Right lobe of liver (tissue), 6 donors: ENCODE data around the gene KCNIP1. TPM values are rescaled to one million over a fixed set of nuclear protein-coding genes. Genes with fewer than 3 reads are reported as not detected.

Source experiments
- ATAC-seq, 4 donors: fragments of 200-7000 bp; cut with Tn5 transposase; one replicate each; pipeline ENCODE4 v1.9.1; 2020; ENCODE audit warnings: mild to moderate bottlenecking in 4 of 4, moderate library complexity in 4 of 4
- DNase-seq, 3 donors: peaks; one replicate each; pipeline ENCODE4 v3.0.0-alpha.2; 2020
- H3K27ac ChIP-seq, 3 donors: fragments of 200-600 bp; one replicate each; pipeline ENCODE4 v1.8.0; 2022
- H3K27me3 ChIP-seq, 2 donors: fragments of 200-600 bp; one replicate each; pipeline ENCODE4 v1.8.0; 2022
- H3K36me3 ChIP-seq, 4 donors: fragments of 200-600 bp; sonication (generic) in 1 of 4; one replicate each; pipeline versions ENCODE4 v1.5.1 to v1.8.0; 2017 to 2022; ENCODE audit warnings: control low read depth in 1 of 4
- H3K4me1 ChIP-seq, 4 donors: fragments of 200-600 bp; sonication (generic) in 1 of 4; one replicate each; pipeline versions ENCODE4 v1.5.1 to v1.8.0; 2017 to 2022; ENCODE audit warnings: control low read depth in 1 of 4
- H3K4me3 ChIP-seq, 3 donors: fragments of 200-600 bp; one replicate each; pipeline ENCODE4 v1.8.0; 2022
- H3K9me3 ChIP-seq, 4 donors: fragments of 200-600 bp; sonication (generic) in 1 of 4; one replicate each; pipeline versions ENCODE4 v1.5.1 to v1.8.0; 2017 to 2022; ENCODE audit warnings: control low read depth in 1 of 4
- POLR2A ChIP-seq: fragments of 450-650 bp; IDR thresholded peaks from one replicate; pipeline ENCODE4 v1.6.1; 2017; ENCODE audit warnings: antibody characterized with exemption, mild to moderate bottlenecking
- whole genome bisulfite sequencing: methylation state at CpG from one replicate; pipeline ENCODE4 v1.1.6; 2018; ENCODE audit warnings: low coverage, low lambda C conversion rate; ENCODE audit not compliant: insufficient coverage; ENCODE audit errors: missing lambda C conversion rate; 5-methylcytosine and 5-hydroxymethylcytosine counted together
- intact Hi-C, 2 donors: fragments of 100-400 bp; cut with DNase I; formaldehyde crosslinking; loops; one replicate each; pipeline versions ENCODE4 v1.11.2 to v1.14.1; 2022
- total RNA-seq, 6 experiments: library from RNA; depleted of rRNA in 2 of 6; stranded (reverse); fragments of >200 nt in 2 of 6; fragmentation: NEBNext Ultra II Directional in 3 of 6; extraction: Animal tissue kit (Norgen Biotek cat#: 25700) in 3 of 6; gene quantifications; one replicate each; pipeline versions ENCODE4 v1.1.0 to v1.2.4, GENCODE V29; 2016 to 2023
- TF ChIP-seq, protein P1 (sequence below), 4 donors: fragments of 200-600 bp in 3 of 4; fragments of 450-650 bp in 1 of 4; IDR thresholded peaks; one replicate each; pipeline versions ENCODE4 v1.5.1 to v1.8.0; 2016 to 2022; ENCODE audit warnings: antibody characterized with exemption in 4 of 4, mild to moderate bottlenecking in 2 of 4
- donor health status: DM: no; HTN: yes; CAD: no.
- donor health status: DM: no; HTN: no; CAD: no.
- donor health status: DM: no; HTN: no; CAD: no.
- donor health status: DM: no; HTN: yes; CAD: no.
- donor health status: DM: no; HTN: yes; CAD: no.

Gene KCNIP1
- total RNA-seq, 6 experiments from 2014 or later = 0.56 TPM; not detected in 5

DNA sequence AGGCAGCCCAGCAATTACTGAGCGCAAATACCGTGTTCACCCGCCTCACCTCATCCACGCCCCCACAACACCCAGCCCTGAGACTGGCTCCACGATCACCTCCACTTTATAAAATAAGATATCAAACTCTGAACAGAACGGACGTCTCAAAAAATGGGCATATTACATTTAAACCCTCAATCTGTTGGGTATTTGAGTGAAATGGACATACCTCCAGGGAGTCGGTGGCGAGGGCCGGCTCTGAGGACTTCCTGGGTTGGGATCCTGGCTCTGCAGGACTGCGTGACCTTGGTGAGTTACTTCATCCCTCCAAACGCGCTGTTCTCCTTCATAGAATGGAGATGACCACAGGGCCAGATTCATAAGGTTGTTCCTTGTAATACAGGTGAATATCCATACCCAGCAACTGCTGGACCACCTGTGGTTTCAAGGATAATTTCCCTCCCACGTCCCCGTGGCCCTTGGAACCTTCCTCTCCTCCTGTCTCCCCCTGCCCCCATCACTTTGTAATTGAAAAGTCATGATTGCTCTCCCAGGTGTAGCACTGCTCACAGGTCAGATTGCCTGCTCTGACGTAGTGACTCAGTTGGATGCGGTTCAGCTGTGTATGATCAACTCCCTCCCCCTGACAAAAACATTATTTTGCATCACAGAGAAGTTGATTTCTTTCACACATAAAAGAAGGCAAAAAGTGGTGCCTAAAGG, 135.6 kb downstream of the KCNIP1 start:
- Histone ChIP-seq H3K27me3 (no peaks in the 10 kb centered on the region), H3K4me3 (no peak overlapping the region), H3K27ac (no peak overlapping the region), H3K4me1 (no peaks in the 10 kb centered on the region), H3K36me3 (no peaks in the 10 kb centered on the region), H3K9me3 (no peaks in the 10 kb centered on the region)
- intact Hi-C loops = no loop called here
- DNase-seq (no peak), ATAC-seq (no peak)
- WGBS = 84% methylated on average over 8 of the region's 17 CpGs
- no peak for TF ChIP-seq POLR2A
- TF ChIP-seq, protein P1, sequence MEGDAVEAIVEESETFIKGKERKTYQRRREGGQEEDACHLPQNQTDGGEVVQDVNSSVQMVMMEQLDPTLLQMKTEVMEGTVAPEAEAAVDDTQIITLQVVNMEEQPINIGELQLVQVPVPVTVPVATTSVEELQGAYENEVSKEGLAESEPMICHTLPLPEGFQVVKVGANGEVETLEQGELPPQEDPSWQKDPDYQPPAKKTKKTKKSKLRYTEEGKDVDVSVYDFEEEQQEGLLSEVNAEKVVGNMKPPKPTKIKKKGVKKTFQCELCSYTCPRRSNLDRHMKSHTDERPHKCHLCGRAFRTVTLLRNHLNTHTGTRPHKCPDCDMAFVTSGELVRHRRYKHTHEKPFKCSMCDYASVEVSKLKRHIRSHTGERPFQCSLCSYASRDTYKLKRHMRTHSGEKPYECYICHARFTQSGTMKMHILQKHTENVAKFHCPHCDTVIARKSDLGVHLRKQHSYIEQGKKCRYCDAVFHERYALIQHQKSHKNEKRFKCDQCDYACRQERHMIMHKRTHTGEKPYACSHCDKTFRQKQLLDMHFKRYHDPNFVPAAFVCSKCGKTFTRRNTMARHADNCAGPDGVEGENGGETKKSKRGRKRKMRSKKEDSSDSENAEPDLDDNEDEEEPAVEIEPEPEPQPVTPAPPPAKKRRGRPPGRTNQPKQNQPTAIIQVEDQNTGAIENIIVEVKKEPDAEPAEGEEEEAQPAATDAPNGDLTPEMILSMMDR (IDR thresholded peaks at IDR 0.05) = no peak

DNA sequence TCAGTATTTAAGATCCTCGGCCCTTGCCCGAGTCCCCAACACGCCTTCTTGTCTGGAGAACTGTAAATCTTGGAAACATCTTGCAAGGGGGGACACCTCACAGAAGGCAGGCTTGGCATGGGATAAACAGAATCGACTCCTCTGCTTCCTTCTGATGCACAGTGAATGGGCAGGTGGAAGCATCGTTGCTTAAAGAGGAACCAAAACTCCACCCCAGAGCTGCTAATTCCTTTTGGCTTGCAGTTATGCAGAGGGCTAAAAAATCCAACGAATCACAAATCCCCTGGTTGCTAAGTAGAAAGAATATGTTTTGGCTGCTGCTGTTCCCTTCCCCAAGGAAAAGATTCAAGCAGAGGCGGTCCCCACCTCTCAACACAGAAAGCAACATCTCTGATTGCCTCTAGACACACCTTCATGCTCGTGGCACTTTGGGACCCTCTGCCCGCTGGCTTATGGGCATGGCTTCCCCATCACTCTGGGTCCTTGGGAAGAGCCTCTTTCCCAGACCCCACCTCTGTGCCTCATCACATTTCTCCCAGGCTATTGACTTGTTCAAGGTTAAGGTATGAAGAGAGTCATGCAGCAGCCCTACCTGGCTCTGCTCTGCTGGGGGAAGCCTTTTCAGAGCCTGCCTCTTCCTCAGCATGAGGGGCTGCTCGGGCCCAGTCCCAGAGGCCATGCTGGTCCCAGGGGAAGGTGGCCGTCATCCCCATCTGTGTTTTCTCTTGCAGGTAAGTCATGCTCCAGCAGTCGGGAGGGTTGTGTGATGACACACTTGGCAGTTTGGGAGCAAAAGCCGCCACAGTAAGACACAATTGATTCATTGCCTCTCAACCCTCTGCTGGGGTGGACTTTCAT, 137.1 kb downstream of the KCNIP1 start:
- DNase-seq = no peak
- 64% methylated on average over 7 of the region's 13 CpGs for WGBS
- Histone ChIP-seq H3K9me3 (no peaks in the 10 kb centered on the region), H3K27me3 (no peaks in the 10 kb centered on the region), H3K27ac (no peak overlapping the region), H3K4me3 (no peak overlapping the region), H3K4me1 (no peaks in the 10 kb centered on the region), H3K36me3 (no peaks in the 10 kb centered on the region)
- intact Hi-C loops = no loop called here
- no peak for ATAC-seq
- TF ChIP-seq, protein P1 (IDR thresholded peaks at IDR 0.05) = no peak
- no peak for TF ChIP-seq POLR2A

DNA sequence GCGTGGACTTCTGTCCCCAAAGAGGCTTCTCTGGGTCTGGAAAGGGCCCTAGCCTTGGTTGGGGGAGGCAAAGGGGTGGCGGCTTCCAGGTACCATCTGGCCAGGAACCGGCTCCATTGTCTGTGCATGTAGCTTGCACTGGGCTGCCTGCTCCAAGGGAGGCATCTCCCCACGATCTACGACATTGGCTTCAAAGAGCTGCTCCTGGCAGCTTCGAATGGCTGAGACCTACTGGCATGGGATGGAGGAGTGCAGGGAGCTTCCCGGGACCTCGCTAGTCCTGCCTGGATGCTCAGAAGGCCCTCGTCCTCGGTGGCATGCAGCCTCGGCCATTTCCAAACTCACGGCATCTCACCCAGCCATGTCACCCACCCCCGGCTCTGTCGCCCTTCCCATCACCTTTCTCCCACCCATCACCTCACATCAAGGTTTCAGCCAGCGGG, 137.8 kb downstream of the KCNIP1 start:
- no peak for DNase-seq

DNA sequence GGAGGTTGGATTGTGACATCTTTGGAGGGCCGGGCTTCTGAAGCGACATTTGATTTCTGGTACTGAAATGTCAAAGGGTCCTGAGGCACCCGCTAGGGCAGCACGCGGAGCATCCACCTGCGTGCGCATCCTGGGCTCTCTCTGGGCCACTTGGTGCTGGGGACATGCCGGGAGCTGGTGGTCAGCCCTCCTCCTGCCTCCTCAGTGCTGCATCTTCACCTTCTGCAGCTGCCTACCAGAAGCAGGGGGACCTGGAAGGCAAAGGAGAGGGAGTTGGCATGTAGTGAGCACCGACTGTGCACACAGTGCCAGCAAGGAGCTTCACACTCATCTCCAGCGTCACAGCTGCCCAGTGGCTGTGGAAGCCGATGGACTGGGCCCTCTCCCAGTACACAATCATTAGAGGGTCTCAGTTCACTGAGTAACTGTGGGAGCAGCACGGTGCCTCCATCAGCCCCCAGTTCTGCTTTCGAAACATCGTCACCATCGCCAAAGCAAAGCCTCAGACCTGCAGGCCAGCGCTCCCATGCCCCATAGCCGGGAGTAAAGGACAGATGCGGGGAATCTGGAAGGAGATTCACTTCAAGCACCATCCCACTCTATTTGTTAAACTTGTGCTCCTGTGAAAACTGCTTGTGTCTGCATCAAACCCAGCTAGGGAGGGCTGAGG, 138.4 kb downstream of the KCNIP1 start:
- no peaks in the 10 kb centered on the region for H3K9me3 ChIP-seq
- H3K4me3 ChIP-seq = no peak overlapping the region
- intact Hi-C loops = no loop called here
- ATAC-seq (no peak), DNase-seq (no peak)
- 76% methylated on average over 7 of the region's 18 CpGs for WGBS
- H3K4me1 ChIP-seq = no peaks in the 10 kb centered on the region
- no peaks in the 10 kb centered on the region for H3K36me3 ChIP-seq
- no peak for TF ChIP-seq POLR2A
- TF ChIP-seq, protein P1 (IDR thresholded peaks at IDR 0.05) = no peak
- no peaks in the 10 kb centered on the region for H3K27me3 ChIP-seq
- no peak overlapping the region for H3K27ac ChIP-seq

More for the DNA sequence above, 137.8 kb downstream of the KCNIP1 start:
- H3K27ac ChIP-seq = no peak overlapping the region
- H3K4me3 ChIP-seq = no peak overlapping the region
- no peaks in the 10 kb centered on the region for H3K9me3 ChIP-seq
- intact Hi-C loops = no loop called here
- WGBS = 80% methylated on average over 1 of the region's 15 CpGs
- no peaks in the 10 kb centered on the region for H3K4me1 ChIP-seq
- TF ChIP-seq, protein P1 (IDR thresholded peaks at IDR 0.05) = no peak
- no peak for TF ChIP-seq POLR2A
- H3K36me3 ChIP-seq = no peaks in the 10 kb centered on the region
- no peak for ATAC-seq
- no peaks in the 10 kb centered on the region for H3K27me3 ChIP-seq
